Ureter (tissue), 1 donor: Measurements from ENCODE around the gene NUDT8. TPM values are rescaled to one million over a fixed set of nuclear protein-coding genes. Genes with fewer than 3 reads are reported as not detected.
"Not testable (repeated sequence)": the region's sequence is repeated elsewhere in the genome, so short reads cannot be mapped to it uniquely, and the experiment has no call there.

Experiments
- DNase-seq: peaks from one replicate; pipeline ENCODE4 v3.0.0-alpha.2; 2020; ENCODE audit warnings: low spot score
- total RNA-seq: library from RNA; stranded (reverse); gene quantifications from one replicate; pipeline ENCODE4 v1.2.4, GENCODE V29; 2023
- donor health status: DM: yes; HTN: yes; CAD: no.

NUDT8 gene
- total RNA-seq, 1 donor from 2014 or later: 6.9 TPM

GRCh38 chr11:67593565-67593905 lies 36.2 kb downstream of the NUDT8 start:
- no peak for DNase-seq

GRCh38 chr11:67592880-67593564 lies 36.7 kb downstream of the NUDT8 start:
- DNase-seq: no peak

GRCh38 chr11:67588899-67589415 lies 40.8 kb downstream of the NUDT8 start:
- not testable (repeated sequence) for DNase-seq

- DNase-seq: no peak
These were observed 41.6 kb downstream of the NUDT8 start for GRCh38 chr11:67588136-67588503.

GRCh38 chr11:67586568-67587250 lies 43.0 kb downstream of the NUDT8 start:
- no peak for DNase-seq

GRCh38 chr11:67585911-67586310 lies 43.8 kb downstream of the NUDT8 start:
- no peak for DNase-seq

GRCh38 chr11:67584881-67585873 lies 44.6 kb downstream of the NUDT8 start:
- no peak for DNase-seq

- DNase-seq: peak; percentile 90
These were observed 45.4 kb downstream of the NUDT8 start for GRCh38 chr11:67584205-67584880.

- peak; percentile 93 for DNase-seq
These were observed 46.2 kb downstream of the NUDT8 start, which contains the start of gene GSTP1 for GRCh38 chr11:67583247-67584204. Gene GSTP1, plus strand, starts transcription at chr11:67583812. Its CDS starts 32 bp downstream, at chr11:67583844.

GRCh38 chr11:67582011-67582410 lies 47.7 kb downstream of the NUDT8 start:
- no peak for DNase-seq

GRCh38 chr11:67581469-67581868 lies 48.3 kb downstream of the NUDT8 start:
- no peak for DNase-seq

- DNase-seq: no peak
These were observed 51.8 kb downstream of the NUDT8 start for GRCh38 chr11:67577951-67578350.

Other genes with a start within 250 kb of the NUDT8 start
- 26.1 TPM for gene RAD9A, start 238.0 kb downstream of the NUDT8 start, total RNA-seq
- gene PPP1CA, start 228.1 kb downstream of the NUDT8 start, total RNA-seq: 124 TPM
- gene TBC1D10C, start 225.9 kb downstream of the NUDT8 start, total RNA-seq: 3.6 TPM
- 1.3 TPM for gene CARNS1, start 214.3 kb downstream of the NUDT8 start, total RNA-seq
- 44.8 TPM for gene RPS6KB2, start 201.4 kb downstream of the NUDT8 start, total RNA-seq
- gene PTPRCAP, start 192.3 kb downstream of the NUDT8 start, total RNA-seq: 6.4 TPM
- 101 TPM for gene CORO1B, start 186.5 kb downstream of the NUDT8 start, total RNA-seq
- not detected for gene GPR152, start 177.2 kb downstream of the NUDT8 start, total RNA-seq
- gene CABP4, start 174.6 kb downstream of the NUDT8 start, total RNA-seq: 2.8 TPM
- 134 TPM for gene TMEM134, start 160.7 kb downstream of the NUDT8 start, total RNA-seq
- 46.8 TPM for gene AIP, start 146.9 kb downstream of the NUDT8 start, total RNA-seq
- 41.2 TPM for gene PITPNM1, start 124.6 kb downstream of the NUDT8 start, total RNA-seq
- 40.5 TPM for gene CDK2AP2, start 121.8 kb downstream of the NUDT8 start, total RNA-seq
- gene CABP2, start 106.5 kb downstream of the NUDT8 start, total RNA-seq: not detected
- 771 TPM for gene GSTP1, start 46.1 kb downstream of the NUDT8 start, total RNA-seq
- 199 TPM for gene NDUFV1, start 23.0 kb downstream of the NUDT8 start, total RNA-seq
- gene TBX10, start 9.8 kb upstream of the NUDT8 start, total RNA-seq: not detected
- 0.29 TPM for gene ACY3, start 20.8 kb upstream of the NUDT8 start, total RNA-seq
- 85.9 TPM for gene ALDH3B2, start 44.7 kb upstream of the NUDT8 start, total RNA-seq